SIG-M5 treated with dmso at 0.1 percent for 504 hours (cell line): ENCODE results near the gene BST2.
A peak's percentile ranks its signal among the peaks of the same experiment; 100 is the strongest.
"Not testable (repeated sequence)": the region's sequence is repeated elsewhere in the genome, so short reads cannot be mapped to it uniquely, and the experiment has no call there.

Experiments
- DNase-seq: peaks from one replicate; lab custom pipeline; 2025; ENCODE audit not compliant: unreplicated experiment; lab: John Stamatoyannopoulos, UW

The BST2 gene

GRCh38 chr19:17390665-17391370 lies 14.6 kb downstream of the BST2 start:
- peak; percentile 79 for DNase-seq

DNA sequence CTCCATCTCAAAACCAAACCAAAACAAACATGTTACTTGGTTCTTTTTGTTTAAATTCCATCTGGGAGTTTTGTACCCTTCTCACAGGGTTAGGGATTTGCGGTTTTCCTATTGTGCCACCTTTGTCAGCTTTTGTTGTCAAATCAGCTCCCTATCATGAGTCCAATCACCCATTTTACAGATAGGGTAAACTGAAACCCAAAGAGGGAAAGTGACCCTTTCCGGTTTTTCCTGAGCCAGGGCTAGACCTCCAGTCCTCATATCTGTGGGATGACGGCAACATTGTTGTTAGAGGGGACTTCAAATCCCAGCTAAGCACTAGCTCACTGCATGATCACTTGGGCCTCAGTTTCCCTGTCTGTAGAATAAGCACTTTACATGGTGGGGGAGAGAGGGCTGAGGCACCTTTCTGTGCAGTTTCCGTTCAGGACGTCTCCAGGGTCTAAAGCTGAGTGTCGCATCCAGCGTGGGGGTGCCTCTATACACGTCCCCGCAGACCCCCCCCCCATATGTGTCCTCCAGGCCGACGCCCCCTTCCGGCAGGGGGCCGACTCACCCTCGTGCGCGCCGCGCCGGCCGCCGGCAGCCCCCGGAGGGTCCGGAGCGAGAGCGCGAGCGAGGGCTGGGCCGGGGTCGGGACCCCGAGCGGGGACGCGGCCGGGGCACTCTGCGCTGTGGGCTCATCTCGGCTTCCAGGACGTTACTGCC lies 15.3 kb downstream of the BST2 start:
- no peak for DNase-seq

GRCh38 chr19:17389288-17389687 lies 16.1 kb downstream of the BST2 start:
- no peak for DNase-seq

GRCh38 chr19:17385878-17386611 lies 19.4 kb downstream of the BST2 start:
- peak; percentile 39 for DNase-seq

GRCh38 chr19:17380426-17381138 lies 24.8 kb downstream of the BST2 start:
- DNase-seq = no peak

- no peak for DNase-seq
These were observed 26.2 kb downstream of the BST2 start for GRCh38 chr19:17379221-17379631.

GRCh38 chr19:17378271-17378670 lies 27.2 kb downstream of the BST2 start:
- no peak for DNase-seq

- no peak for DNase-seq
These were observed 28.4 kb downstream of the BST2 start, which contains the start of gene PLVAP for GRCh38 chr19:17376935-17377600. TSS of gene PLVAP (minus strand) at chr19:17377342. CDS start at chr19:17377288, 54 bp downstream.

DNA sequence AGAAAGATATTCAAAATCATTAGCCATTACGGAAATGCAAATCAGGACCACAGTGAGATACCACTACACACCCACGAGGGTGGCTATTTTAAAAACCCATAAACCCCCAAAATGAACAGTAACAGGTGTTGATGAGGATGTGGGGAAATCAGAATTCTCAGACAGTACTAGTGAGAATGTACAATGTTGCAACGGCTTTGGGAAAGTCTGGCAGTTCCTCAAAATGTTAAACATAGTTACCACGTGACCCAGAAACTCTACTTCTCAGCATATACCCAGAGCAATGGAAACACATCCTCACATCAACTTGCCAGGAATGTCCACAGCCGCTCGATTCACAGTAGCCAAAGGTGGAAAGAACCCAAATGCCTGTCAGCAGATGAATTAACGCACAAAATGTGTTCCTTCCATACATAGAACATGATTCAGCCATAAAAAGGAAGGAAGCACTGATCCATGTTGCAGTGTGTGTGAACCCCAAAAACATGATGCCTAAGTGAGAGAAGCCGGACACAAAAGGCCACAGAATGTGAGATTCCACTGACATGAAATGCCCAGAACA lies 35.3 kb downstream of the BST2 start:
- DNase-seq = peak; percentile 92

GRCh38 chr19:17365361-17365760 lies 40.1 kb downstream of the BST2 start:
- DNase-seq = no peak

- DNase-seq = not testable (repeated sequence)
These were observed 41.4 kb downstream of the BST2 start for GRCh38 chr19:17363852-17364605.

DNA sequence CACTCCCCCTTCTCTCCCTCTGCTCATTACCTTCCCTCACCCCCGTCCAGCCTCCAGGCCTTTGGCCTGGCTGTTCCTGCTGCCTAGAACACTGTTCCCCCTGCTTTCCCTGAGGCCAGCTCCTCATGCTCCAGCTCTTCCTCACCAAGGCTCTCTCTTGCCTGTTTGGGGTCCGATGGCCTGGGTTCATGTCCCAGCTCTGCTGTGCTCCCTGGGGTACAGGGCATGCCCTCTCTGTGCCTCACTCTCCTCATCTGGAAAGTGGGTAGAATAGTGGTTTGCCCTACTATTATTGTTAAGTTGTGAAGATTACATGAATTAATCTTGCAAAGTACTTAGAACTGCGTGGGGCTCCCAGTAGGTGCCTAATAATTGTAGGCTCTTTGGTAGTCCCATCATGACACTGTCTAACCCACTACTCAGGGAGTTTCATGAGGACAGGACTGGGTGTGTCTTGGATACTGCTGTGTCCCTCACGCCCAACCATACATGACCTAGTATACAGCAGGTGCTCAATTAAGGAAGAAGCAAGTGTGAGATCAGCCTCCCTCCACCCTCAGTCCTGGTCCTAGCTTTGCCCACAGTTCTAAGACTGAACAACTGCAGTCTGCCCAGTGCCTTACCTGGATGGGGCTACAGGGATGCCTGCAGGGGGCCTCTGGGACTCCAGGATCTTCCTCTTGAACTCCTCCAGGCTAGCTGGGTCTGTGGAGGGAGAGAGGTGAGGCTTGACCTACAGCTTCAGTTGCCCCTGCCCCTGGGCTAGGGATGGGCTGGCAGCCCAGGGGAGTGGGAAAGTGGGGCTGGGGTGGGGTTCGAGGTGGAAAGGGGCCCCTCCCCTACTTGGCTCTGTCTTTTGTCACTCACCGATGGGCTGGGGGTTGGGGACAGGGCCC lies 45.3 kb downstream of the BST2 start:
- DNase-seq = no peak

DNA sequence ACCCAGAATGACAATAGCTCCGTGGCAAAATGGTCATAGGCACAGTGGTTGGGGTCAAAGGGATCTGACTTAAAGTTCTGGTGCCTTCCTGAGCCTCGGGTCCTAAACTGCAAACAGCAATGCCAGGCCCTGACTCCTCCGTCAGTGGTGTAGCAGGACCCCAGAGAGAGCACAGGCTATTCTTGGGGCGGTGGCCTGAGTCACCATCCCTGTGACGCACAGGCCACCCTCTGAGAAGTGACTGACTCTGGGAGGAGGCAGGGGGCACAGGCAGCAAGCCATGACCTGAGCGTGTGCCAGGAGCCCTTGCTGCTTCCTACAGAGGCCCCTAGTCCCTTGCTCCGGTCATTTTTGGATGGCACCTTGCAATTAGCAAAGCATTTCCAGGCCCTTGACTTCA lies 47.0 kb downstream of the BST2 start:
- no peak for DNase-seq

DNA sequence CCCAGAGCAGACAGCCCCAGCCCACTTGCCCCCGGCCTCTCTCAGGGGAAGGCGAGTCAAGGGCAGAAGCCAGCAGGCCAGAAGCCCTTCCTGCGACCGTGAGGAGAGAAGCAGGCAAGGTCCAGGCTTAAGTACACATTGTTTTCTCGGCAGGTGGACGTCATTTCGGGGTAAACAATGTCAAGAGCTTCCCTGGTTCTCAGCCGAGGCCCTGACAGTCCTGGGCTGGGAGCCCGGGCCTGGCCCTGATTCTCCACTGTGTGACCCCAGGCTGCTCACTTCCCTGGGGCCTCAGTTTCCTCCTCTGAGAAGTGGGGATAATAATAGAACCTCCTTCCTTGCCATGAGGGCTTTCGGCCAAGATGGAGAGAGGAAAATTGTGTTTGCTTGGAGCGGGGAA lies 47.7 kb downstream of the BST2 start:
- no peak for DNase-seq

- no peak for DNase-seq
These were observed 48.3 kb downstream of the BST2 start for GRCh38 chr19:17357078-17357666.

- DNase-seq = no peak
These were observed 52.0 kb downstream of the BST2 start for GRCh38 chr19:17353386-17353785.
